DMS 273 treated with DMSO at 0.1 percent for 48 hours (cell line): ENCODE results near the gene SEPTIN1.
A peak's percentile ranks its signal among the peaks of the same experiment; 100 is the strongest.
"Not testable (repeated sequence)": the region's sequence is repeated elsewhere in the genome, so short reads cannot be mapped to it uniquely, and the experiment has no call there.

ENCODE experiments used
- DNase-seq: peaks from one replicate; lab custom pipeline; 2025; lab: John Stamatoyannopoulos, UW

SEPTIN1 gene

DNA sequence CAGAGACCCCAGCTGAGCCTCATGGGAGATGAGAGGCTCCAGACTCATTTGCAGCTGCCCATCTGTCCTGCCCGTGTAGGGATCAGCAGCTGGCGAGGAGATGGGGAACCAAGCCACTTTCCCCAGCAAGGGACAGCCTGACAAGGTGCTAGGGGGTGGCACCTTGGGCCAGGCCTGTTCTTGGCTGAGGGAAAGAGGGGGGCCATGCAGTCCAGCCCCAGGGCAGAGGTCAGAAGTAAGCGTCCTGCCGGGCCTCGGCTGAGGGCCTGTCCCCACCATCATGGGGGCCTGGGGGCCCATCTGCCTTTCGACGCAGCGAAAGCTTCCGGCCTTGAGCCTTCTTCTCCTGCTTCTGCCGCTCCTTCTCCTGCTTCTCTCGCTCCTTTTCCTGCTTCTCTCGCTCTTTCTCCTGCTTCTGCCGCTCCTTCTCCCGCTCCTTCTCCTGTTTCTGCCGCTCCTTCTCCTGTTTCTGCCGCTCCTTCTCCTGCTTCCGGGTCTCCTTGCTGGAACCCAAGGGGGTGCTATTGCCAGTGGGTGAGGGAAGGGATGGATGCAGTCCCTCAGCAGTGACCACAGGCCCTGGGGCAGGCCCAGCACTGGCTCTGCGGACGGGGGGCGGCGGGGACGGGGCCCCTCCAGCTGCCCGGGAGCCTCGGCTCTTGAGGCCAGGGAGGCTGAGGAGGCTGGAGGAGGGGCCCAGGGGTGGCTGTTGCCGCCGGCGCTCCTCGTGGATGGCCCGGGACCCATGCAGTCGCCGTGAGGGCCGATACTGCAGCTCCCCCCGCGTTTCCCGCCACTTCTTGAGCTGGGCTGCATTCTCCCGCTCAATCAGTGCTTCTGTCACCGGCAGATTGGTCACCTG, 24.4 kb downstream of the SEPTIN1 start:
- DNase-seq, result no peak

DNA sequence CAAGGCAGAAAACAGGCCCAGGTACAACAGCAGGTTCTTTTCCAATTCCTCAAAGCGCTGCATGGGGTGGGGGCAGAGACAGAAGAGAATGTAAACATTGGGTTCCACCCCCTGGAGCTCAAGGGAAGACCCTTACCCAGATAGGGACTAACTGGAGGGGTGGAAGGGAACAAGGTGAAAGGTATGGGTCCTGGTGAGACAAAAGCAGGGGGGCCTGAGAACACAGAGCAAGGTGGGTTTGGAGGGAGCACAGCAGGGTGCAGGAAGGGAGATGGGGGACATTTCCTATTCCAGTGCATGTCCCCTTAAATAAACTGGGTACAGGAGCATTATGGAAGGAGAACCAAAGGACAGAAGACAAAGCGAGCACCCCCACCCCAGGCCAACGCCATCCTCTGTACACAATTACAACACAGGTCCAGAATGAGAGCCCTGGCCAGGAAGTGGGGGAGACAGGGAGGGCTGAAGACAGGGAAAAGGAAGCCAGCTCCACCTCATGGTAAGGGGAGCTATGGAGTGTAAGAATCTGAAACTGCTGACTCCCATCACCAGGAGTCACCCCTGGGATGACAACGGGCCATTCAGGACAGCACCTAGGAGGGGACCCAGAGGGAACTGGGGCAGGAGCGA, 25.2 kb downstream of the SEPTIN1 start:
- no peak for DNase-seq

DNA sequence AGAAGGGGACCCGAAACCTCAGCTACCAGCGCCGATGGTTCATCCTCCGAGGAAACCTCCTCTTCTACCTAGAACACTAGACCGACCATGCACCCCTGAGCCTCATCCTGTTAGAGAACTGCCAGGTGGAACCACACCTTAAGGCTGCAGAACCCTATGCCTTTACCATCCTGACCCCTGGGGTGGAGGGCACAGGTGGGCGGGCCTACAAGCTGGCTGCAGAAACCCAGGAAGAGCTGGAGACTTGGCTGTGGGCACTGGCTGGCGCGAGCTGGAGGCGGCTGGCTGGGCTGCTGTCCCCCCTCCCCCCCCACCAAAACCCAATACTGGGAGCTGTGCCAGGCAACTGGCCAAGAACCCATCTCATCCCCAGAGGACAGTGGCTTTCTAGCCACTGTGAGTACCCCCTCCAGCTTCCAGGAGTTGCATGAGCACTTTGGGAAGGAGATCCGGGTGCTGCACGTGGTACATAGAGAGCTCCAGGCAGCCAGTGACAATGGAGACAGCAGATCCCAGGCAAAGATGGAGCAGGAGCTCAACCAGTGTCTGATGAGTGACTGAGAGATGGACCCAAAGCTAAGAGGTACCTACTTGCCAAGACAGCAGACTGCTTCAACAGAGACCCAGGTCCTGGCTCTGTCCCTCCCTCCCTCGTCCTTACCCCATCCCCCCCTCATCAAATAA, 25.8 kb downstream of the SEPTIN1 start:
- DNase-seq, result no peak

- no peak for DNase-seq
These were observed 26.4 kb downstream of the SEPTIN1 start for GRCh38 chr16:30355954-30356308.

DNA sequence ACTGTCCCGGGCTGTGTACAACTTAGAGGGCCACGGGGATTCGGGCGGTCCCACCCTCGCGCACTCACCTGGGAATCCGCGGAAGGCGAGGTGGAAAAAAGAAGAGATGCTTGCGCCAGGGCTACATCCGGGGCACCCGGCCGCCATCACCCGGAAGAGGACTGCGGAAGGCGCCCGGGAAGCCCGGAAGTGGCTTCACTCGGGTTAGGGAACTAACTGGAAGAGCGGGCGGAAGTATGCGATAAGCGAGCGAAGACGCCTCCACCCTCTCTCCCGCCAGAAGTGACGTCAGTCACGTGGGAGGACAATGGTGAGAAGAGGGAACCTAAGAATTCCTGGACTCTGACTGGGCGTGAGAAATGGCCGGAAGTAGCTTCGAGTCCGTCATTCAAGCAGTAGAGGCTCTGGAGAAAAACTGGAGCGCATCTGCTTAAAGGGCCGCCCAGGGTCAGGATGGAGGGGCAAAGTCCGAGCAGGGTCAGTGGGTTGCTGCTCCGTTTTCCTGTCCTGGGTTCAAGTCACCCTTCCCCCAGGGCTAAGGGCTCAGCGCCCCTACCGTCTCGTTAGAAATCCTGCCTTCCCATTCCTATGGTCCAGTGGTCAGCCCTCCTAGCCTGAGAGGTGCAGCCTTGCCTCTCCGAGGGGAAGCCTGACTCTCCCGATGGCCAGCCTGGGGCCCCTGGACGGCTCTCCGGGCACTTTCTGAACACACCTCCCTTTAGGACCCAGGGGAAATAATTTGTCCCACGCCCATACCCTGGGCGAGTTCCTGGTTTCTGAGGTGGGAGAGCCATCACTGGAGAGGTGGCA, 27.0 kb downstream of the SEPTIN1 start, which contains the start of gene CD2BP2:
TSS of gene CD2BP2 (minus strand) at position 165 of the 810 bp plus-strand sequence. CDS start 627 bp downstream, outside the sequence.
- peak; percentile 95 for DNase-seq

GRCh38 chr16:30354423-30355143, 27.8 kb downstream of the SEPTIN1 start:
- DNase-seq, result no peak

- DNase-seq, result no peak
These were observed 28.8 kb downstream of the SEPTIN1 start for GRCh38 chr16:30353438-30354129.

DNA sequence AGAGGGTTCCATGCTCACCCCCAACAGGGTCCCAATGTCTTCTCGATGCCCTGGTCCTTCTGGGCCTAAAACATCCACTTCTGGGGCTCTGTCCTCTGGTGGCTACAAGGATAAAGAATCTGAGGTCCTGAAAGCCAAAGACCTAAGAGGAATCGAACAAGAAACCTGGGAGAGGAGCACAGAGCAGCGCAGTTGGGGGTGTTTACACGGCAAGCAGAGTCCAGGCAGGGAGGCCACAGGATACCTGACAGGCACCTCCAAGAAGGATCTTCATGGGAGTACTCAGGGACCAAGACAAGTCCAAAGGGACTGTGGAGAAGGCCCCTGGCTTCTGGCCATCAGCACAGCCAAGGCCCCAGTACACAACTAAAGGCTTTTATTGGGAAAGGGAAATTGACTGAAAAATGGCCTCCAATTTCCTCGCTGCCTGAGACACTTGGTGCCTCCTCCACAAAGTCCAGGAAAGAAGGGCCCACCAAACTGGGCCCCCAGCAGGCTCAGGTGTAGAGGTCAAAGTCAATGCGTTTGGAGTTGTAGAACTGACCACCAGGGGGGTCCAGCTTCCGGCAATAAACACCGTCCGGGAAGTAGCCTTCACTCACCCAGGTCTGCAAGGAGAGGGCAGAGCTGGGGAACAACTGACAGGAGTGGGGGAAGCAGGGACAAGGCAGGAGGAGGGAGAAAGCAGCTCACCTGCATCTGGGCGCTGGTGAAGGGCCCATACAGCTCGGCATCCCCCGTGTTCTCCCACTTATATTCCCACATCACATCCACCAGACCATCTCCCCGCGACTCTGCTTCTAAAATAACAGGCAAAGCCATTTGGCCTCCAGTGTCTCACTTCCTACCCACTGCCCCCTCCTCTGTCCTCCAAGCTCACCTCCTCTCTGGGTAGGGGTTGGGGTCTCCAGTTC, 29.6 kb downstream of the SEPTIN1 start:
- no peak for DNase-seq

DNA sequence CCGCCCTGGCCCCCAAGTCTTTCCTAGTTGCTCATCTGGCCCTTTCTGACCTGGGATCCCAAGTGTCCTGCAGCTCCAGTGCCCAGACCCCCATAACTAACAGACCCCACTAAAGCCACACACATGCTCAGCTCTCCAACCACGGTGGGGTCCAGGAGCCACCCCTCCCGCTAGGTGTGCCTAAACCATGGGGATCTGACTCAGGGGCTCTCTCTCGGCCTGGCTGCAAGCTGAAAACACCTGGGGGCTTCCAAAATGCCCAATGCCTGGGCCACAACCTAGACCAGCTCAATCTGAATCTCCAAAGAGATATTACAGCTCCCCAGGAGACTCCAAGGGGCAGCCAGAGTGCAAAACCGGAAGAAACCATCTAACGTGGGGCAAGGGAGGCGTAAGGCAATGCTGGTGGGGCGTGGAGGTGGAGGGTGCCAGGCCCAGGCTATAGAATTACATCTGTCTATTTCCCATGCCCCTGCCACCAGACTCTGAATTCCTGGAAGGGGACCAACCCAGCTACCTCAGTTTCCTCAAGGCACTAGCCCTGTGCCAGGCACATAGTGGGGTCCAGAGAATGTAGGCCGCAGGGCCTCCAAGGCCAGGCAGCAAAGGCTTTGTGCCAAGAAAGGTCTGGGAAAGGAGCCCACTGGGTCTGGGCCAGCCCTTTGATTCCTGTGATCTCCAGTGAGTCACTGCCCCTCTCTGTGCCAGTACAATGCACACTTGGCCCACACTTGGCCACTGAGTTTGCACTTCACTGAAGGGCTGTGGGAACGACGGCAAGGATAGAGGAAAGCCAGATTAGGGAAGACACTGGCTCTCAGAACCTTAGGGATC, 30.6 kb downstream of the SEPTIN1 start:
- no peak for DNase-seq

GRCh38 chr16:30351001-30351441, 31.3 kb downstream of the SEPTIN1 start:
- DNase-seq, result no peak

- no peak for DNase-seq
These were observed 32.1 kb downstream of the SEPTIN1 start for GRCh38 chr16:30350134-30350871.

DNA sequence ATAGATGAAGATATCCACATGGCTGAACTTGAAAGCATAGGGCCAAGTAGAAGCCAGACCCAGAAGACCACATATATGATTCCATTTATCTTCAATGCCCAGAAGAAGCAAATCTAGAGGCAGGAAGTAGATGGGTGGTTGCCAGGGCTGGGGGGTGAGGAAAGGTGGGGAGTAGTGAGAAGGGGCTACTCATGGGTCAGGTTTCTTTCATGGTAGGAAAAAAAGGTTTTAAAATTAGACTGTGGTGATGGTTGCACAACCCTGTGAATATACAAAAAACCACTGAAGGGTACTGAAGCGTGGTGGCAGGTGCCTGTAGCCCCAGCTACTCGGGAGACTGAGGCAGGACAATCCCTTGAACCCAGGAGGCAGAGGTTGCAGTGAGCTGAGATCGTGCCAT, 32.7 kb downstream of the SEPTIN1 start:
- no peak for DNase-seq

GRCh38 chr16:30348929-30349328, 33.4 kb downstream of the SEPTIN1 start:
- no peak for DNase-seq

DNA sequence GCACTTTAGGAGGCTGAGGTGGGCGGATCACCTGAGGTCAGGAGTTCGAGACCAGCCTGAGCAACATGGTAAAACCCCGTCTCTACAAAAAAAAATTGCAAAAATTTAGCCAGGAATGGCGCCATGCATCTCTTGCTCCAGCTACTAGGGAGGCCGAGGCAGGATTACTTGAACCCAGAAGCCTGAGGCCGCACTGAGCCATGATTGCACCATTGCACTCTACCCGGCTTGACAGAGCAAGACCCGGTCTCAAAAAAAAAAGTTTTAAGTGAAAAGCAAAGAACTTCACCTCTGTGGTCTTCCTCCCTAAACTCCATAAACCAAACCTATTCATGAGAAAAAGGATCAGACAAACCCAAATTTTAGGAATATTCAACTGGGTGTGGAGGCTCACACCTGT, 34.2 kb downstream of the SEPTIN1 start:
- no peak for DNase-seq

DNA sequence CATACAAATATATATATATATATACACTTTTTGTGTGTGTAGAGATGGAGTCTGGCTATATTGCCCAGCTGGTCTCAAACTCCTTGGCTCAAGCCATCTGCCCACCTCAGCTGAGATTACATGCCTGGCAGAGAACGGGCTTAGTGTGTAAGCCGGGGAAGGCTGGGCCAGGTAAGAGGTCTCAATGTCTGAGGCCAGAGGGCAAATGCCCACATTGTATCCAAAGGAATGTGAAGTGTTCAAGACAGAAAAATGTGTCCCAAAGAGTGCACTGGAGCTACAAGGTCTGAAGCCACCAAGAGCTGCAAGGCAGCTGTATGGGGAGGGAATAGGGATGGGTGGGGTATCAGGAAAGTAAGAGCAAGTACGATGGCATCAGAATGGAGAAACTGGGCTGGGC, 36.1 kb downstream of the SEPTIN1 start:
- DNase-seq, result no peak

- not testable (repeated sequence) for DNase-seq
These were observed 38.9 kb downstream of the SEPTIN1 start for GRCh38 chr16:30343491-30343820.

DNA sequence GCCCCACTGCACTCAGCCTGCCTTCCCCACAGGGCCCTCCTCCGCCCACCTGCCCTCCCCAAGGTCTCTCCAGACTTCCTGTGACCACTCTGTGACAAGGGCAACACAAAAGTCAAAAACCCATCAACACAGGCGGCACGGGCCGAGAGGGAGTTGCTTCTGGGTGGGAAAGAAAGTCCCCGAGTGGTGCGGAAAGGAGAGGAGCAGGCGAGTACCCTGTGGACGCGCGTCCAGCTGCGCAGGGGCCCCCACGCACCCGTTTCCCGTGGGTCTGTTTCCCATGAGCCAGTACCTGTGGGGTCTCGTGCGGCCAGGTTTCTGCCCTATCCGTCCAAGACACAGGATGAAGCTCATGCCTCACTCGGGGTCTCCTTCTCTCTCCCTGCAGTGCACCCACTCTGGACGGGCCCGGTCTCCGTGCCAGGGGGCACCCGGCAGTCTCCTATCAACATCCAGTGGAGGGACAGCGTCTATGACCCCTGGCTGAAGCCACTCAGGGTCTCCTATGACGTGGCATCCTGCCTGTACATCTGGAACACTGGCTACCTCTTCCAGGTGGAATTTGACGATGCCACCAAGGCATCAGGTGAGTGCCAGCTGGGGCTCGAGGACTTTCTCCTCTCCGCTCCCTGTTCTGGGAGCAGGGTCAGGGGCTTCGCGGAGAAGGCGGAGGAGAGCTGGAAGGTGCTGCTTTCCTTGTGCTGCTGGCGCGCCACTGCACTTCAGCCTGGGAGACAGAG, 39.4 kb downstream of the SEPTIN1 start:
- DNase-seq, result no peak
